GM10248 (cell line): Measurements from ENCODE around the gene WFDC5.

Experiments used
- CTCF ChIA-PET: fragments of 300-600 bp; sonication (Branson Sonifier 250); formaldehyde crosslinking; extraction: SDS; loops from one replicate; lab custom pipeline; 2021; ENCODE audit warnings: antibody characterized with exemption; lab: Yijun Ruan, JAX
- POLR2A ChIA-PET: fragments of 350-650 bp; sonication (Branson Sonifier 250); formaldehyde crosslinking; extraction: SDS; loops from one replicate; lab custom pipeline; 2020; ENCODE audit warnings: antibody characterized with exemption; lab: Yijun Ruan, JAX
- DNase-seq: peaks from one replicate; pipeline ENCODE4 v3.0.0; 2012; ENCODE audit errors: extremely low spot score
- TF ChIP-seq, protein P1 (sequence below): IDR thresholded peaks from 2 replicates; pipeline ENCODE4 v1.5.1; 2012; ENCODE audit warnings: mild to moderate bottlenecking, low read depth; ENCODE audit errors: extremely low read depth, missing control alignments, control extremely low read depth

Gene WFDC5

DNA sequence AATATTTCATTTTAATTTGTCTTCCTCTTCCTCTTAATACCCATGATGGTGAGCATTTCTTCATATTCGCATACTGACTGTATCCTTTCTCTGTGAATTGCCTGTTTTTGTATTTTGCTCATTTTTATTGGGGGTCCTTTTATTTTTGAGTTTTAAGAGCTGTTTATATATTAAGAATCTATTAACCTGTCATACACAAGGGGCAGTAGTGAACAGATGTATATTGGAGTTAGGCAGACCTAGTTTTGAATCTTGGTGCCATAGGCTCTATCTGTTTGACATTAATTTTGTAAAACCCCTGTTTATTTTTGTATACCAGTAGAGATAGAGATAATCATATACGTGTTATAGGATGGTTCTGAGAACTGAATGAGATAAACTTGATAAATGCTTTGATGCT, 3.1 kb upstream of the WFDC5 start:
- CTCF ChIA-PET = interaction anchor here (0.9 kb wide), 1 partner anchor 23 kb away, joined by 3 read pairs; no protein-coding TSS in a partner anchor
- TF ChIP-seq, protein P1, sequence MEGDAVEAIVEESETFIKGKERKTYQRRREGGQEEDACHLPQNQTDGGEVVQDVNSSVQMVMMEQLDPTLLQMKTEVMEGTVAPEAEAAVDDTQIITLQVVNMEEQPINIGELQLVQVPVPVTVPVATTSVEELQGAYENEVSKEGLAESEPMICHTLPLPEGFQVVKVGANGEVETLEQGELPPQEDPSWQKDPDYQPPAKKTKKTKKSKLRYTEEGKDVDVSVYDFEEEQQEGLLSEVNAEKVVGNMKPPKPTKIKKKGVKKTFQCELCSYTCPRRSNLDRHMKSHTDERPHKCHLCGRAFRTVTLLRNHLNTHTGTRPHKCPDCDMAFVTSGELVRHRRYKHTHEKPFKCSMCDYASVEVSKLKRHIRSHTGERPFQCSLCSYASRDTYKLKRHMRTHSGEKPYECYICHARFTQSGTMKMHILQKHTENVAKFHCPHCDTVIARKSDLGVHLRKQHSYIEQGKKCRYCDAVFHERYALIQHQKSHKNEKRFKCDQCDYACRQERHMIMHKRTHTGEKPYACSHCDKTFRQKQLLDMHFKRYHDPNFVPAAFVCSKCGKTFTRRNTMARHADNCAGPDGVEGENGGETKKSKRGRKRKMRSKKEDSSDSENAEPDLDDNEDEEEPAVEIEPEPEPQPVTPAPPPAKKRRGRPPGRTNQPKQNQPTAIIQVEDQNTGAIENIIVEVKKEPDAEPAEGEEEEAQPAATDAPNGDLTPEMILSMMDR = no peak
- POLR2A ChIA-PET = no interaction called here
- no peak for DNase-seq

DNA sequence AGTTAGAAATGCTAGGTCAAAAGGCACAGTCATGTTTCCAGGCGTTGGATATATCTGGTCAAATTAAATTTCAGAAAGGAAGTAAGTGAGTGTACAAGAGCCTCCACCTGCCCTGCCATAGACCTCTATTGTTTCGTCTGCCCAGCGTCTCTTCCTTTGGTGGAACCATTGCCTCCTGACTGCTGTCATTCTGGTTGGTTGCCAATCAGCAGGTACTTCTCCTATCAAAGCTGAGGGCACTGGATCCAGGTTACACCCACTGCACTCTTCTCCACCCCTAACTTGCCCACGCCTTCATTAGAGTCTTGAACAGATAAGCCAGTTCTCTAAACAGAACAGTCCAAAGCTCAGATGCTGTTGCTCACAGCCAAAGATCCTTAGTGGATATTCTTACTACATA, 2.6 kb upstream of the WFDC5 start:
- ChIA-PET CTCF (interaction anchor here (0.9 kb wide), 1 partner anchor 22 kb away, joined by 3 read pairs; no protein-coding TSS in a partner anchor), POLR2A (no interaction called here)
- DNase-seq = no peak

DNA sequence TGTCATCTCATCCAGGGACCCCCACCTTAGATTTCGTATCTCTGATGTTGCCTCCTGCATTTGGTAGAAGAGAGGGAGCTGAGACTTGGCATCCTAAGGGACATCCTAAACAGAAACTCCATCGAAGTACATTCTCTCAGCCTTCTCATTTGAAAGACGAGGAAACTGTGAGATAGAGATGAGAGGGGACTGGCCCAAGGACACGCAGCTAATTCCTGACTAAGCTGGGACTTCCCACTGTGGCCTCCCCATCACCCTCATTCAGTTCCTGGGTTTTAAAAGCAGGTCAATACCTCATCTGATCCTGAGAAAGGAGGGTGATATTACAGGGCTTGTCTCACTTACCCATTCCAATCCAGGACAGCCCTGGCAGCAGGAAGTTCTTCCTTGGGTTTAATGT, 855 bp upstream of the WFDC5 start:
- CTCF ChIA-PET = interaction anchor here (1.0 to 13.2 kb wide), 5 partner anchors 9 to 176 kb away, joined by 4 to 183 read pairs (median 4); partner anchors contain the start of gene KCNS1
- DNase-seq = peak; percentile 14
- TF ChIP-seq, protein P1 = no peak
- POLR2A ChIA-PET = no interaction called here

More for the DNA sequence above, 2.6 kb upstream of the WFDC5 start:
- TF ChIP-seq, protein P1 = no peak

DNA sequence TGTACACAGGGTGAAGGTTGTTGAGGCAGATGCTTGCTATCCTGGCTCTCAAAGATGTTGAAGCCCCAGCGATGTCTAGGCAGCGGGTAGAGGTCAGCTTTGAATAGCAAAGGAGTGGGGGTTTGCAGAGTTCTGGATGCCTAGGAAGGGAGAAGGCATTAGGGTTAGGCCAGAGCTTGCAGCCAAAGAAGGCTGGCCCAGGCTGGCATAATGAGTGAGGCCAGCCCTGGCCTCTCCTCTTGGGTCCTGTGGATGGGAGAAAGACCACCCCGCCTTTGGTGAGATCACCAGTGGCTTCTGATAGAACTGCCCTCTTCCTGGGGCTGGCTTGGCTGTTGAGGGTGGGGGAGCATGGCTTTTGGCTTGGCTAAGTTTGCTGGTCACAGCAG, 406 bp upstream of the WFDC5 start:
- POLR2A ChIA-PET = no interaction called here
- no peak for DNase-seq
- TF ChIP-seq, protein P1 = no peak
- CTCF ChIA-PET = interaction anchor here (1.0 to 13.2 kb wide), 6 partner anchors 9 to 177 kb away, joined by 4 to 183 read pairs (median 6); partner anchors contain the start of gene KCNS1

DNA sequence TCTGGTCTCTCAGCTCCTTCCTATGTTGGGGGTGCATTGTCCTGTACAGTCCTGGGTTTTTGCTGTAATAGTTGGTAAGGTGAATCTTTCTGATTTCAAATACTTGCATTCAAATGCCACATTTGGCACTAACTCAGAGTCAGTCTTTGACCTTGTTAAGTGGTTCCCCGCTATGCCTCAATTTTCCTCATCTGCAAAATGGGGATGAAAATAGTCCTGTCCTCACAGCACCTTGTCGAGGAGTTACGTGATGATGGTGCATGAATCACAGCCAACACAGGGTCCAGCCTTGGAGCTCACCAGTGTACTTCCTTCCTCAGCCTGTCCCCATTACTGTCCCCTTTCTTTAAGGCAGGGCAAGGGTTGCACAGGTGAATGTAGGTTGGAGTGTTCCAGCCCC, 1.1 kb downstream of the WFDC5 start:
- ChIA-PET CTCF (interaction anchor here (1.0 to 13.2 kb wide), 6 partner anchors 10 to 178 kb away, joined by 3 to 183 read pairs (median 26); partner anchors contain the start of genes KCNS1 and WFDC12), POLR2A (no interaction called here)
- TF ChIP-seq, protein P1 = no peak
- DNase-seq = no peak

DNA sequence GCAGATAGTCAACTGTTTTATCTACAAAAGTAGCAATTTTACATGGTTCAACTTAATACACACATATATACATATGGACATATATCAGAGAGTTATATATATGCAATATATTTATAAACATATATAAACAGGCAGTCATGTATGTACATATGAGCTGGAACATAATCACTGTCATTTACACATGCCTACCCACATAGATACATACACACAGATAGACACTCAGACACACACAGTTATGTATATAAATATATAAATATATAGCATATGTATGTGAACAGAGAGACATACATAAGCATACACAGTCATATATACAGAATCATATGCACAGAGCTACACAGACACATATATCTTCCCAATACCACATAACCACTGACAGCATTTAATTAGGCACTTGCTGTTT, 2.2 kb downstream of the WFDC5 start:
- ChIA-PET POLR2A (no interaction called here), CTCF (interaction anchor here (0.9 to 13.2 kb wide), 13 partner anchors 8 to 430 kb away, joined by 3 to 183 read pairs (median 6); partner anchors contain the start of genes KCNS1 and WFDC12)
- DNase-seq = no peak
- TF ChIP-seq, protein P1 = no peak
